AG09309 (cell line): Measurements from ENCODE around the gene PDLIM4.
A peak's percentile ranks its signal among the peaks of the same experiment; 100 is the strongest.

ENCODE experiments used
- DNase-seq: peaks from one replicate; pipeline ENCODE4 v3.0.0-alpha.2; 2010; ENCODE audit warnings: low read depth
- H3K4me3 ChIP-seq: 2 replicates; pipeline ENCODE4 v1.5.1; 2011; ENCODE audit warnings: mild to moderate bottlenecking, low read depth, low read length, moderate library complexity; ENCODE audit not compliant: control insufficient read depth
- TF ChIP-seq, protein P1 (sequence below): IDR thresholded peaks from 2 replicates; pipeline ENCODE4 v1.5.1; 2011; ENCODE audit warnings: mild to moderate bottlenecking, low read depth, low read length, inconsistent platforms; ENCODE audit not compliant: insufficient read depth, control insufficient read depth; ENCODE audit errors: missing control alignments

Gene PDLIM4

DNA sequence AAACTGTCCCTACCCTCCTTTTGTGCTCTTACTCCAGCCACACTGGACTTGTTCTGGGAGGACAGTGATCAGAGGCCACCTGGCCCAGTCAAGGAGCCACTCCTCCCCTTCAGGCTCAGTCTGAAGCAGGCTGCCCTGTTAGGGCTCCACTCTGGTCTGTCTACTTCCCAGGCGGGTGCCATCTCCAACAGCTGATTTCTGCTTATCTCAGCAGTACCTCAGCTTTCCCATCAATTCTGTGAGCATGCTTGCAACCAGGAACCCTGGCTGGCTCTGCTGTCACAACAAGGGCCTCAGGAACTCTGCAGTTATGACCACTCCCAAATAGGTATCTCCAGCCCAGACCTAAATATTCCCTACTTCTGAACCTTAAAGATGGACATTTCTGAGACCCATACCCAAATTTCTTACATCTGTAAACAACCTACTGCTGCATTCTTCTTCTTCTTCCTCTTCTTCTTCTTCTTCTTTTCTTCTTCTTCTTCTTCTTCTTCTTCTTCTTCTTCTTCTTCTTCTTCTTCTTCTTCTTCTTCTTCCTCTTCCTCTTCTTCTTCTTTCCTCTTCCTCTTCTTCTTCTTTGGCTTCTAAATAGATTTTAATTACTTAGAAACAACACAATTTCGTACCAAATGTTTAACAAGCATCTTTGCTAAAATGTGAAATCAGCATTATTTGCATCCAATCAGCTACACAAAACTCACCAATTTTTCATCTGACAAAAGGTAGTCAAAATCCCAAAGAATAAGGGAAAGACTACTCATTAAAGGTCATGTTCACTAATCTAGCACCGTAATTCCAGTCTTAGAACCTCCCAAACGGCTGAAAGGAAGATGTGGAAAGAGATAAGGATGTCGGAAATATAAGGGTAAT, 23.1 kb downstream of the PDLIM4 start:
- TF ChIP-seq, protein P1, sequence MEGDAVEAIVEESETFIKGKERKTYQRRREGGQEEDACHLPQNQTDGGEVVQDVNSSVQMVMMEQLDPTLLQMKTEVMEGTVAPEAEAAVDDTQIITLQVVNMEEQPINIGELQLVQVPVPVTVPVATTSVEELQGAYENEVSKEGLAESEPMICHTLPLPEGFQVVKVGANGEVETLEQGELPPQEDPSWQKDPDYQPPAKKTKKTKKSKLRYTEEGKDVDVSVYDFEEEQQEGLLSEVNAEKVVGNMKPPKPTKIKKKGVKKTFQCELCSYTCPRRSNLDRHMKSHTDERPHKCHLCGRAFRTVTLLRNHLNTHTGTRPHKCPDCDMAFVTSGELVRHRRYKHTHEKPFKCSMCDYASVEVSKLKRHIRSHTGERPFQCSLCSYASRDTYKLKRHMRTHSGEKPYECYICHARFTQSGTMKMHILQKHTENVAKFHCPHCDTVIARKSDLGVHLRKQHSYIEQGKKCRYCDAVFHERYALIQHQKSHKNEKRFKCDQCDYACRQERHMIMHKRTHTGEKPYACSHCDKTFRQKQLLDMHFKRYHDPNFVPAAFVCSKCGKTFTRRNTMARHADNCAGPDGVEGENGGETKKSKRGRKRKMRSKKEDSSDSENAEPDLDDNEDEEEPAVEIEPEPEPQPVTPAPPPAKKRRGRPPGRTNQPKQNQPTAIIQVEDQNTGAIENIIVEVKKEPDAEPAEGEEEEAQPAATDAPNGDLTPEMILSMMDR, result no peak
- no peak overlapping the region for H3K4me3 ChIP-seq
- DNase-seq, result no peak

DNA sequence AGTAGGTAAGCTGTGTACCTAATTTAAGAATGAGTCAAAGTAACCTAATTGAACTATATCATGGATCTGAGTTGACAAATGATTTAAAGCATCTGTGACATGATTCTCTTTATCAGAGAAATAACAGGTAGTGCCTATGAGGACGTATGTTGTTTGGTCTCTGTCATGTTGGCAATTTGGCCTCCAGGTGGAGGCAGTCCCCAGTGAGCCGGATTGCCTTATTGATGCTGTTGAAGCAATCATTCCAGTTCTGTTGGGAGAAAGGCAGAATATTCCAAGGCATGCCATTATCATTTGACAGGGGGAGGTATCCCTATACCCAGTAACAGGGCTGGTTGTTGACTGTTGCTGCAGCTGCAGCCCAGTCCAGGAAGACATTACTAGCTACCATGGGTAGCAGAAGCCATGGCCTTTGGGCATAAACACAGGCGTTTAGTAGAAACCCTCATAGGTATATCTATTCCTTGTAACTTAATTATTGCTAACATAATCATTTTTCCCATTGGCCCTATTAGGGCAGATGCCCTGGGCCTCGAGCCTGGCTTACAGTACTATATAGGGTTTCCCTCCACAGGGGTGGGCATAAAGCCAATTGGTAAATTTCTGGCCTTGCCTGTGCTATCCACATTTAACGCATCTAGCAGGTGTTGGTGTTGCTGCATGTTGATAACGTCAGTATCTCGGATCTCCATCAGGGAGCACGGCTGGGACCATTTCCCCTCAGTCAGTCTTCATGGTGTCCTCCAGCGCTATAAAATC, 24.5 kb downstream of the PDLIM4 start:
- TF ChIP-seq, protein P1, result no peak
- no peak for DNase-seq
- H3K4me3 ChIP-seq, result no peak overlapping the region

DNA sequence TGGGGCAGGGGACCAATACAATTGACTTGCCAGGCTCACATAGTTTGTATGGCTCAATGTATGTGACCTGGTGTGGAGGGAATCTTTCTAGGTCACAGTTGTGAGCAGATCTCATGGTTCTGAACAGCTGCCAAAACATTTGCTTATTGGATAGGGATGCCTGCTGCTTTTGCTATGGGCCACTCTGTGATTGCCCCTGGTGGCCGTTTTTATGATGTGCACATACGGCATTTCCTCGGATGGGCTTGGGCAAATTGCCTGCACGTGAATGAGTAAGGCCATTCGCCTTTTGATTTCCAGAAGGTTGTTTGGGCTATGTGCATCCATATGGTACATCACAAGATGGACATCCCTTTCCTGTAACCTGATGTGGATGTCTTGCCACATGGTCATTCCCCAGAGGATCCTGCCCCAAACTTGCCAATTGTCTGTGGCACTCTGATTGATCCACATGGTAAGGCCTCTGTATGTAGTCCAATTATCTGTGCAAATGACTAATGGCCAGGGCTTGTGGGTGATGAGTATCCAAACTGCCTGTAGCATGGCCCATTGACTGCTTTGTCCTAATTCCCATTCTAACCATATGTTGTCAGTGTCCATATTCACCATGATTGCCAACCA, 26.0 kb downstream of the PDLIM4 start:
- DNase-seq, result no peak
- no peak overlapping the region for H3K4me3 ChIP-seq
- TF ChIP-seq, protein P1, result peak; percentile 63

DNA sequence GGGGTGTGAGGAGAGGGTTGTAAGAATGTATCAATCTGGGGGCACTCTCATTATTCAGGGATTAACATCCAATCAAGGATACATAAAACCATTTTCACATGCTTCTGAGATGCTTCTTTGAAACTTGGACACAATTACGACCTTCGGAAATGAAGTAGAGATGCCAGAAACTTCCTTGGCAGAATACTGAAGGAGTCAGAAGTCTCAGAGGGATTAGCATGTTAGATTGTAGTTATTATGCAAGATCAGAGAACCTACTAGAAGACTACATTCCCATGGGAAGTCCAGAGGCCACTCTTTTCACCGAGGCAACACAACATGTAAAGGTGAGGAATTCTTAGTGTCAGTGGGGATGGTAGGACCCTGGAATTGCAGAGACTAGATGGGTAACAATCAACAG, 31.6 kb downstream of the PDLIM4 start:
- TF ChIP-seq, protein P1, result no peak
- no peak for DNase-seq
- no peak overlapping the region for H3K4me3 ChIP-seq

DNA sequence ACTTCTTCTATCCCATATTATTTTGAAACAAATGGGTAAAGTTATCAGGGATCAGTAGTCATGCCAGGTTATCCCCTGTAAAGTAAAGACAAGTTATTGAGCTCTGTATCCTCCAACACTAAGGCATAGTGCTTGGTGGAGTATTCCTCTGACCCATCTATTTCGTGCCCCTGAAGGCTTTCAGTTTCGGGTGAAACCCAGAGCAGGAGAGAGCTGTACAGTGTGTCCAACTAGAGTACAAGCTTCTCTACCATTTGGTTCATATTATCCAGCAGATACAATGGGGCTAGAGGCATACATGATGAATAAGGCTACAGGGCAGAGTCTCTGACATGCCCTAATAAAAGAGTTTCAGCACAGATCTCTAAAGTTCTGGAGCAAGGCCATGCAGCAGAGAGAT, 33.5 kb downstream of the PDLIM4 start:
- TF ChIP-seq, protein P1, result no peak
- H3K4me3 ChIP-seq, result no peak overlapping the region

More for the DNA sequence above, 33.5 kb downstream of the PDLIM4 start:
- DNase-seq, result no peak
